Natural killer cell (primary cell): ENCODE data around the gene VSIG10L2. TPM values are rescaled to one million over a fixed set of nuclear protein-coding genes. Genes with fewer than 3 reads are reported as not detected.

Experiments used
- total RNA-seq, 4 donors: library from RNA; stranded (reverse); fragments of 120-200 nt in 1 of 4; gene quantifications; one replicate each; pipeline versions ENCODE4 v1.2.3 to v1.2.4, GENCODE V29; 2013 to 2022

Gene VSIG10L2
- total RNA-seq, 3 donors from 2014 or later (not counting 1 experiment from before 2014, with no cell fraction given), result not detected

Other genes starting within 250 kb of the VSIG10L2 start
- not detected for gene PATE1, start 199.8 kb upstream of the VSIG10L2 start, total RNA-seq
- gene PATE2, start 167.2 kb upstream of the VSIG10L2 start, total RNA-seq, result not detected
- not detected for gene PATE3, start 157.9 kb upstream of the VSIG10L2 start, total RNA-seq
- gene PATE4, start 112.7 kb upstream of the VSIG10L2 start, total RNA-seq, result not detected
- gene HYLS1, start 58.4 kb upstream of the VSIG10L2 start, total RNA-seq, result 1 to 10 TPM; 4.4 to 6.8 (median 5.6) TPM
- gene PUS3, start 42.8 kb upstream of the VSIG10L2 start, total RNA-seq, result 1 to 10 TPM; 3.6 to 6.7 (median 3.6) TPM
- gene DDX25, start 41.5 kb upstream of the VSIG10L2 start, total RNA-seq, result not detected
- under 1 TPM in 2 of 3 donors, not detected in 1; 0.25 to 0.38 TPM for gene CDON, start 116.8 kb downstream of the VSIG10L2 start, total RNA-seq